ENCODE measurements around the gene NAA16. TPM values are rescaled to one million over a fixed set of nuclear protein-coding genes. Genes with fewer than 3 reads are reported as not detected.

The NAA16 gene
- total and polyA plus RNA-seq, 9 of the 15 experiments (the other 6 are each of a cell fraction or from before 2014, with no cell fraction given), result 3.7 to 18.2 (median 12.0) TPM

DNA sequence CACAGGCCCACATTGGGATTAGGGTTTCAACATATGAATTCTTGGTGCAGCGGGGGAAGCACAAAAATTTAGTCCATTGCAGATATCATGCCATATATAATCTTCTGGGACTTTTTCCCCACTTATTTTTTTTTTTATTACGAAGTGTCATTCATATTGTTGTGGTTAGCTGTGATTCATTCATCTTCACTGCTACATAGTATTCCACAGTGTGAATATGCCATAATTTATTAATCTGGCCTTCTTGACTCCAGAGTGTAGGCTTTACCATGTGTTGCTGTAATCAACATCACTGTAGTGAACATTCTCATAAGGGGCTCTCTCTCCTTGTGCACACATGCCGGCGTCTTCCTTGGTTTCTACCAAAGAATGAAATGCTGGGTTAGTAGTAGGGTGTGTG is 92.9 kb downstream of the NAA16 start:
- Histone ChIP-seq H3K4me1 (replicated peaks in 1 of 2; ENCODE audit: control insufficient read depth in 2 of 2, insufficient read depth in 2 of 2, low read length in 2 of 2) (peaks cover 0 to 7% of the 10 kb centered on the region in 2 experiments; a peak in 4 of 5 replicates), H3K9ac (ENCODE audit: insufficient read depth in 1 of 2, low read depth in 2 of 2, low read length in 2 of 2) (no peak overlapping the region), H3K36me3 (ENCODE audit: control insufficient read depth, insufficient read depth, low read length) (no peaks in the 10 kb centered on the region), H3K27ac (ENCODE audit: extremely low read depth, low read depth, low read length) (no peak overlapping the region), H3K27me3 (ENCODE audit: control insufficient read depth in 2 of 2, insufficient read depth in 2 of 2, low read length in 2 of 2) (no peaks in the 10 kb centered on the region; a peak in 1 of 5 replicates), H3K9me1 (ENCODE audit: control insufficient read depth, insufficient read depth, low read length) (no peaks in the 10 kb centered on the region), H3K4me3 (no peak overlapping the region), H2AFZ (ENCODE audit: low read depth, low read length) (no peak overlapping the region), H4K20me1 (replicated peaks; ENCODE audit: control insufficient read depth, insufficient read depth, low read length) (no peaks in the 10 kb centered on the region), H3K4me2 (ENCODE audit: insufficient read depth, low read length) (no peak overlapping the region), H3K9me3 (replicated peaks; ENCODE audit: control insufficient read depth, insufficient read depth, low read depth, low read length) (no peaks in the 10 kb centered on the region), H3K79me2 (ENCODE audit: control insufficient read depth, insufficient read depth, low read length) (no peaks in the 10 kb centered on the region)
- ChIA-PET CTCF (ENCODE audit: low intra/inter-chr PET ratio) (no interaction called here), POLR2A (no interaction called here)
- no peak for ATAC-seq
- DNase-seq (ENCODE audit: extremely low read depth in 1 of 4, low spot score in 3 of 4), result no peak
- TF ChIP-seq ZNF146 (CRISPR knock-in tag; IDR thresholded peaks at IDR 0.05; ENCODE audit: unreplicated experiment), result peak; percentile 77
- TF ChIP-seq E2F8 (IDR thresholded peaks at IDR 0.05; ENCODE audit: low read depth, partially characterized antibody), result no peak
- 25% methylated on average over 4 of the region's 4 CpGs for WGBS (ENCODE audit: insufficient coverage, low coverage, missing lambda C conversion rate)
- in situ Hi-C loops (cut with MboI), result loop anchor here (25.0 kb wide), 1 partner anchor 708 kb away; no protein-coding TSS in a partner anchor
- BruUV-seq (replicated peaks), result no TSS peak
- intact Hi-C loops (cut with micrococcal nuclease), result no loop called here
- FAIRE-seq, result no peak

DNA sequence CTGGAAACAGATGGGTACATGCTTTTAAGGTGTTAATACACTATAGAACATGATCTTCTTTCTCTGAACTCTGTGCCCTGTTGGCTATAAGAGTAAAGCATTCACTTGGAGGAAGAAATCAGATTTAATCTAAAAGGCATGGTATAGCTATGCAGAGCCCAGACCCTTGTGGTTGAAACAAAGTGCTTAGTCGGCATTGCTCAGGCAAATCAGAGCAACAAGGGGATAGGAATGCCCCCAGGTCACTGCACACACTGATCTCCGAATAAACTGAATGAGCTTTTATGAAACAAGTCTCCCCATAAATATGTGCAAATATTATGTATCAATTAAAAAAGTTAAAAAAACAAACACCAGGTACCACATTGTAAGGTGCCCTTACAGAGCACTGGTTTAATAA is 94.3 kb downstream of the NAA16 start:
- H3K4me3 ChIP-seq, result no peak overlapping the region
- 0% methylated on average over 2 of the region's 2 CpGs for WGBS (ENCODE audit: insufficient coverage, low coverage, missing lambda C conversion rate)
- H3K27me3 ChIP-seq (ENCODE audit: control insufficient read depth in 2 of 2, insufficient read depth in 2 of 2, low read length in 2 of 2), result no peaks in the 10 kb centered on the region; a peak in 1 of 5 replicates
- H3K27ac ChIP-seq (ENCODE audit: extremely low read depth, low read depth, low read length), result no peak overlapping the region
- no peaks in the 10 kb centered on the region for H3K9me3 ChIP-seq (replicated peaks; ENCODE audit: control insufficient read depth, insufficient read depth, low read depth, low read length)
- ChIA-PET CTCF (ENCODE audit: low intra/inter-chr PET ratio) (no interaction called here), POLR2A (no interaction called here)
- H4K20me1 ChIP-seq (replicated peaks; ENCODE audit: control insufficient read depth, insufficient read depth, low read length), result no peaks in the 10 kb centered on the region
- no peak overlapping the region for H3K4me2 ChIP-seq (ENCODE audit: insufficient read depth, low read length)
- in situ Hi-C loops (cut with MboI), result loop anchor here (25.0 kb wide), 1 partner anchor 707 kb away; no protein-coding TSS in a partner anchor
- FAIRE-seq (no peak), DNase-seq (ENCODE audit: extremely low read depth in 1 of 4, low spot score in 3 of 4) (no peak), ATAC-seq (no peak)
- H3K36me3 ChIP-seq (ENCODE audit: control insufficient read depth, insufficient read depth, low read length), result no peaks in the 10 kb centered on the region
- H3K4me1 ChIP-seq (replicated peaks in 1 of 2; ENCODE audit: control insufficient read depth in 2 of 2, insufficient read depth in 2 of 2, low read length in 2 of 2), result peaks cover 0 to 7% of the 10 kb centered on the region in 2 experiments; a peak in 4 of 5 replicates
- no peak overlapping the region for H3K9ac ChIP-seq (ENCODE audit: insufficient read depth in 1 of 2, low read depth in 2 of 2, low read length in 2 of 2)
- intact Hi-C loops (cut with micrococcal nuclease), result no loop called here
- no peaks in the 10 kb centered on the region for H3K79me2 ChIP-seq (ENCODE audit: control insufficient read depth, insufficient read depth, low read length)
- H3K9me1 ChIP-seq (ENCODE audit: control insufficient read depth, insufficient read depth, low read length), result no peaks in the 10 kb centered on the region
- H2AFZ ChIP-seq (ENCODE audit: low read depth, low read length), result no peak overlapping the region
- BruUV-seq (replicated peaks), result no TSS peak
- TF ChIP-seq MEF2A (IDR thresholded peaks at IDR 0.05; ENCODE audit: control insufficient read depth, low read depth, low read length) (no peak), ADNP (tag; IDR thresholded peaks at IDR 0.05) (no peak), RCOR1 (IDR thresholded peaks at IDR 0.05; ENCODE audit: borderline replicate concordance in 1 of 2, low read depth in 2 of 2, low read length in 2 of 2) (no peak), ZC3H4 (CRISPR knock-in tag; IDR thresholded peaks at IDR 0.05; ENCODE audit: borderline replicate concordance) (no peak), HOMEZ (CRISPR knock-in tag; IDR thresholded peaks at IDR 0.05) (no peak), SRSF1 (IDR thresholded peaks at IDR 0.05; ENCODE audit: low read depth, low read length) (no peak), ZNF445 (CRISPR knock-in tag; IDR thresholded peaks at IDR 0.05; ENCODE audit: low read depth) (no peak), SPI1 (IDR thresholded peaks at IDR 0.05; ENCODE audit: borderline replicate concordance, low read depth, low read length) (no peak)
